A549 (cell line): ENCODE measurements around the gene PAM.

Experiments
- CBX2 ChIP-seq: fragments of 200-600 bp; sonication (generic); IDR thresholded peaks from 2 replicates; pipeline ENCODE4 v1.6.1; 2016; ENCODE audit warnings: low read depth, mild to moderate bottlenecking, borderline replicate concordance
- JUN ChIP-seq, 2 experiments: fragments of >200 bp; sonication (Bioruptor Twin); formaldehyde crosslinking; IDR thresholded peaks; 2 replicates in 1 of 2; 3 replicates in 1 of 2; pipeline ENCODE4 v1.6.1; 2016 to 2017
- POLR2AphosphoS2 ChIP-seq: conservative IDR thresholded peaks from 2 replicates; pipeline ENCODE4 v1.6.1; 2012; ENCODE audit warnings: low read length, improper control_type of control experiment, inconsistent platforms
- TP53 ChIP-seq: fragments of 250-450 bp; sonication (Bioruptor Pico); IDR thresholded peaks from 2 replicates; pipeline ENCODE4 v1.5.0; 2021; ENCODE audit warnings: mild to moderate bottlenecking, moderate library complexity
- TF ChIP-seq, protein P1 (sequence below): fragments of >200 bp; sonication (Bioruptor Twin); formaldehyde crosslinking; IDR thresholded peaks from 3 replicates; pipeline ENCODE4 v1.5.1; 2016

- TF ChIP-seq TP53 (no peak), CBX2 (no peak), JUN (IDR thresholded peaks at IDR 0.05) (no peak), POLR2AphosphoS2 (no peak)
- TF ChIP-seq, protein P1, sequence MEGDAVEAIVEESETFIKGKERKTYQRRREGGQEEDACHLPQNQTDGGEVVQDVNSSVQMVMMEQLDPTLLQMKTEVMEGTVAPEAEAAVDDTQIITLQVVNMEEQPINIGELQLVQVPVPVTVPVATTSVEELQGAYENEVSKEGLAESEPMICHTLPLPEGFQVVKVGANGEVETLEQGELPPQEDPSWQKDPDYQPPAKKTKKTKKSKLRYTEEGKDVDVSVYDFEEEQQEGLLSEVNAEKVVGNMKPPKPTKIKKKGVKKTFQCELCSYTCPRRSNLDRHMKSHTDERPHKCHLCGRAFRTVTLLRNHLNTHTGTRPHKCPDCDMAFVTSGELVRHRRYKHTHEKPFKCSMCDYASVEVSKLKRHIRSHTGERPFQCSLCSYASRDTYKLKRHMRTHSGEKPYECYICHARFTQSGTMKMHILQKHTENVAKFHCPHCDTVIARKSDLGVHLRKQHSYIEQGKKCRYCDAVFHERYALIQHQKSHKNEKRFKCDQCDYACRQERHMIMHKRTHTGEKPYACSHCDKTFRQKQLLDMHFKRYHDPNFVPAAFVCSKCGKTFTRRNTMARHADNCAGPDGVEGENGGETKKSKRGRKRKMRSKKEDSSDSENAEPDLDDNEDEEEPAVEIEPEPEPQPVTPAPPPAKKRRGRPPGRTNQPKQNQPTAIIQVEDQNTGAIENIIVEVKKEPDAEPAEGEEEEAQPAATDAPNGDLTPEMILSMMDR = no peak
These were observed 165.7 kb downstream of the PAM start for GRCh38 chr5:102920762-102921161.
